Astrocyte (in vitro differentiated cells and primary cell): ENCODE data around the gene ENOX2. TPM values are rescaled to one million over a fixed set of nuclear protein-coding genes. Genes with fewer than 3 reads are reported as not detected.

Source experiments
- DNase-seq: peaks from one replicate; pipeline ENCODE4 v3.0.0-alpha.2; 2010; ENCODE audit warnings: low read depth
- FAIRE-seq: peaks from 2 replicates; lab custom pipeline; 2011; peaks lifted over from hg19 to GRCh38; lab: Jason Lieb, UNC
- H2AFZ ChIP-seq: 2 replicates; pipeline ENCODE4 v1.6.0; 2012; ENCODE audit warnings: low read depth, low read length, inconsistent platforms
- H3K27ac ChIP-seq: 2 replicates; pipeline ENCODE4 v1.5.1; 2011; ENCODE audit warnings: low read depth, low read length, inconsistent platforms
- H3K27me3 ChIP-seq: 2 replicates; pipeline ENCODE4 v1.6.0; 2011; ENCODE audit warnings: low read length, inconsistent platforms; ENCODE audit not compliant: insufficient read depth
- H3K36me3 ChIP-seq: 2 replicates; pipeline ENCODE4 v1.5.1; 2011; ENCODE audit warnings: low read length, inconsistent platforms; ENCODE audit not compliant: insufficient read depth
- H3K4me1 ChIP-seq: 2 replicates; pipeline ENCODE4 v1.5.1; 2011; ENCODE audit warnings: low read length, inconsistent platforms; ENCODE audit not compliant: insufficient read depth
- H3K4me2 ChIP-seq: 2 replicates; pipeline ENCODE4 v1.6.0; 2012; ENCODE audit warnings: low read length, inconsistent platforms
- H3K4me3 ChIP-seq: 2 replicates; pipeline ENCODE4 v1.5.1; 2011; ENCODE audit warnings: low read depth, mild to moderate bottlenecking, low read length, inconsistent platforms; ENCODE audit not compliant: insufficient read depth
- H3K79me2 ChIP-seq: 2 replicates; pipeline ENCODE4 v1.6.0; 2012; ENCODE audit warnings: mild to moderate bottlenecking, low read length, inconsistent platforms; ENCODE audit not compliant: insufficient read depth
- H3K9ac ChIP-seq: 2 replicates; pipeline ENCODE4 v1.6.0; 2012; ENCODE audit warnings: mild to moderate bottlenecking, low read length, inconsistent platforms
- H3K9me3 ChIP-seq: 2 replicates; pipeline ENCODE4 v1.5.1; 2012; ENCODE audit warnings: low read depth, mild to moderate bottlenecking, low read length, inconsistent platforms; ENCODE audit not compliant: insufficient read depth
- H4K20me1 ChIP-seq: 2 replicates; pipeline ENCODE4 v1.6.0; 2012; ENCODE audit warnings: low read length, inconsistent platforms; ENCODE audit not compliant: insufficient read depth
- H3K27ac Mint-ChIP-seq: one replicate; pipeline ENCODE4 v1.8.0; 2021; ENCODE audit warnings: mild to moderate bottlenecking, mixed read lengths; ENCODE audit not compliant: unreplicated experiment
- H3K27me3 Mint-ChIP-seq: one replicate; pipeline ENCODE4 v1.8.0; 2021; ENCODE audit warnings: low read depth, mixed read lengths; ENCODE audit not compliant: unreplicated experiment
- H3K36me3 Mint-ChIP-seq: one replicate; pipeline ENCODE4 v1.8.0; 2021; ENCODE audit warnings: low read depth, mixed read lengths; ENCODE audit not compliant: unreplicated experiment
- H3K4me1 Mint-ChIP-seq: one replicate; pipeline ENCODE4 v1.8.0; 2021; ENCODE audit warnings: low read depth, mixed read lengths; ENCODE audit not compliant: unreplicated experiment
- H3K4me3 Mint-ChIP-seq: one replicate; pipeline ENCODE4 v1.8.0; 2021; ENCODE audit warnings: mild to moderate bottlenecking, moderate library complexity, mixed read lengths; ENCODE audit not compliant: unreplicated experiment
- H3K9me3 Mint-ChIP-seq: one replicate; pipeline ENCODE4 v1.8.0; 2021; ENCODE audit warnings: mild to moderate bottlenecking, mixed read lengths; ENCODE audit not compliant: unreplicated experiment
- CTCF ChIP-seq: IDR thresholded peaks from 2 replicates; pipeline ENCODE4 v1.5.1; 2011; ENCODE audit warnings: low read depth, mild to moderate bottlenecking, inconsistent platforms, low read length, moderate library complexity; ENCODE audit not compliant: insufficient read depth
- EZH2 ChIP-seq: IDR thresholded peaks from 2 replicates; pipeline ENCODE4 v1.6.1; 2012; ENCODE audit warnings: mild to moderate bottlenecking, low read length, inconsistent platforms; ENCODE audit not compliant: insufficient read depth
- total RNA-seq: library from RNA; stranded (reverse); gene quantifications from 2 replicates; pipeline ENCODE4 v1.2.1, GENCODE V29; 2021

ENOX2 gene
- total RNA-seq, 1 donor from 2014 or later, result 9.4 TPM

DNA sequence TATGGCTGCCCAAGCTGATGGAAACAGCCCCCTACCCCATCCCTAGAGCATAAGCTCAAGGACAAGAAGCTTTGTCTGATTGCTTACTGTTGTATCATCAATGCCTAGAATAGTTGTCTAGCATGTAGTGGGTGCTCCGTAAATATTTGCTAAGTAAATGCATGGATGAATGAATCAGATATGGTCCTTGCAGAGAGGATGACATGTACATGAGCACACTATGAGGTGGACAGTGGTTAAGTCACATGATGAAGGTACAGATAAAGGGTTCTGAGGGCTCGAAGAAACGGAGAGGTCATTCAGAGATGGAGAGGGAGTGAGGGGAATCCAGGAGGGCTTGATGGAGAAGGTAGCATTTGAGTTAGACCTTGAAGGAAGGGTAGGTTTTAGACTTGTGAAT, 287.1 kb downstream of the ENOX2 start:
- Histone ChIP-seq H3K4me2 (no peak overlapping the region), H3K9ac (no peak overlapping the region), H3K4me3 (no peak overlapping the region), H3K9me3 (no peaks in the 10 kb centered on the region), H3K79me2 (no peaks in the 10 kb centered on the region), H3K4me1 (no peaks in the 10 kb centered on the region), H3K27me3 (no peaks in the 10 kb centered on the region), H3K27ac (no peak overlapping the region), H3K36me3 (no peaks in the 10 kb centered on the region), H4K20me1 (no peaks in the 10 kb centered on the region), H2AFZ (no peak overlapping the region)
- no peaks in the 10 kb centered on the region for H3K4me1 Mint-ChIP-seq
- FAIRE-seq, result no peak
- no peak for DNase-seq
- no peaks in the 10 kb centered on the region for H3K36me3 Mint-ChIP-seq
- no peaks in the 10 kb centered on the region for H3K27me3 Mint-ChIP-seq
- H3K27ac Mint-ChIP-seq, result no peak overlapping the region
- TF ChIP-seq EZH2, result no peak
- no peak for TF ChIP-seq CTCF
- no peaks in the 10 kb centered on the region for H3K9me3 Mint-ChIP-seq
- no peak overlapping the region for H3K4me3 Mint-ChIP-seq

DNA sequence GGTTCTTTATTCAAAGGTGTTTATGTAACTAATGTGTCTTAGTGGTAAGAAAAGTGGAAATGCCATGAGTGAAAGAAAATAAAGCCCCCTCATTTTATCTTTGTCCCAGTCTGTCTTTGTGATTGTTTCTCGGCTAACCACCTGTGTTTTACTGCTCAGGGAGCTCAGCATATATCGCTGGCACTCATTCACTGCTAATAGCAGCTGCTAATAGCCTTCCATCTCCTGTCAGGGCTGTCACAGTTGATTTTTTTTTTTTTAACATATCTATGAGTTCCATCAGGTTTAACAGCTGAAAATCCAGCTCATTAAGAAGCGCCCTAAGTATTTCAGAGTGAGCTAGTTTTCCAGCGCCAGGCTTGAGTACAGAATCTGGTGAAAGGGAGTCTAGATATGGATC, 295.6 kb downstream of the ENOX2 start:
- H3K79me2 ChIP-seq, result no peaks in the 10 kb centered on the region
- Mint-ChIP-seq H3K36me3 (no peaks in the 10 kb centered on the region), H3K4me3 (no peak overlapping the region), H3K4me1 (no peaks in the 10 kb centered on the region), H3K27me3 (no peaks in the 10 kb centered on the region), H3K27ac (no peak overlapping the region), H3K9me3 (no peaks in the 10 kb centered on the region)
- no peaks in the 10 kb centered on the region for H4K20me1 ChIP-seq
- DNase-seq (no peak), FAIRE-seq (no peak)
- TF ChIP-seq EZH2 (no peak), CTCF (no peak)
- H3K36me3 ChIP-seq, result no peaks in the 10 kb centered on the region
- H2AFZ ChIP-seq, result no peak overlapping the region
- no peak overlapping the region for H3K4me2 ChIP-seq
- no peaks in the 10 kb centered on the region for H3K4me1 ChIP-seq
- no peak overlapping the region for H3K27ac ChIP-seq
- H3K9me3 ChIP-seq, result no peaks in the 10 kb centered on the region
- H3K4me3 ChIP-seq, result no peak overlapping the region
- H3K9ac ChIP-seq, result no peak overlapping the region
- H3K27me3 ChIP-seq, result no peaks in the 10 kb centered on the region

GRCh38 chrX:130606425-130606824, 296.6 kb downstream of the ENOX2 start:
- H3K4me1 ChIP-seq, result no peaks in the 10 kb centered on the region
- no peak overlapping the region for H3K4me3 ChIP-seq
- no peaks in the 10 kb centered on the region for H3K36me3 ChIP-seq
- no peak overlapping the region for H3K4me2 ChIP-seq
- Mint-ChIP-seq H3K36me3 (no peaks in the 10 kb centered on the region), H3K4me1 (no peaks in the 10 kb centered on the region), H3K9me3 (no peaks in the 10 kb centered on the region), H3K27me3 (no peaks in the 10 kb centered on the region), H3K27ac (no peak overlapping the region), H3K4me3 (no peak overlapping the region)
- DNase-seq (no peak), FAIRE-seq (no peak)
- TF ChIP-seq CTCF (no peak), EZH2 (no peak)
- H4K20me1 ChIP-seq, result no peaks in the 10 kb centered on the region
- no peak overlapping the region for H2AFZ ChIP-seq
- H3K9me3 ChIP-seq, result no peaks in the 10 kb centered on the region
- no peak overlapping the region for H3K27ac ChIP-seq
- H3K27me3 ChIP-seq, result no peaks in the 10 kb centered on the region
- H3K9ac ChIP-seq, result no peak overlapping the region
- H3K79me2 ChIP-seq, result no peaks in the 10 kb centered on the region
